Tibial nerve (tissue), 3 donors: Measurements from ENCODE around the gene NAT10.

Source experiments
- CTCF ChIP-seq, 5 experiments: fragments of 200-600 bp in 3 of 5; fragments of 450-650 bp in 2 of 5; sonication (generic) in 3 of 5; IDR thresholded peaks; one replicate each; pipeline ENCODE4 v1.5.1; 2016 to 2019; ENCODE audit warnings: antibody characterized with exemption in 5 of 5, mild to moderate bottlenecking in 3 of 5, moderate library complexity in 2 of 5
- POLR2A ChIP-seq, 2 donors: fragments of 450-650 bp; IDR thresholded peaks; one replicate each; pipeline ENCODE4 v1.6.1; 2017; ENCODE audit warnings: antibody characterized with exemption in 2 of 2, mild to moderate bottlenecking in 2 of 2, moderate library complexity in 2 of 2

DNA sequence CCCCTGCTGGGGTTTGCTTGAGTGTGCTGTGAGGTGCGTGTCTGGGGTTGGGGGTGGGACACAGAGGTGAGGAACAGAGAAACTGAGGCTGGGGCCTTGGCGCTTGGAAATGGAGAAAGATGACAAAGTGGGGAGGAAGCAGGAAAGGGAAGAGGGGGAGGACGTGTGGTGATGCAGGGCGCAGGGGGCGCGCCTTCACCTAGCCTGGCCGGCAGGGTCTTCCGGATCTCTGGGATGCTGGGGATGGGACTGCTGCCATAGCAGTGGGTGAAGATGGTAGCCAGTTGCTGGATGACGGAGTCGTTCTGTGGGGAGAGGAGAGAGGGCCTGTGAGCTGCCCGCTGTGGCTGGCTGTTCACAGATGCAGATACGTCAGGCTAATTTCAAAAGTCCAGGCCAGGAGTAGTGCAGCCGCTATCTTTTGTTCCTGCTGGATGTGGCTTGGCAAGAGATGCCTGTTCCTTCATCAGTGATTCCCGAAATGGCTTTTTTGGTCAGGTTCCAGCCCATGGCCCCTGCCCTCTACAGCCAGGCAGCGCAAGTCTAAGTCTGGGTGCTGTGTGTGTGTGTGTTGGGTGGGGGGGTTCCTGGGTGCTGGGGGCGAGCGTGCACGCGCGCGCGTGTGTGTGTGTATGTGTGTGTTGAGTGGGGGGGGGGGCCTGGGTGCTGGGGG, 54.8 kb downstream of the NAT10 start:
- no peak for TF ChIP-seq CTCF (IDR thresholded peaks at IDR 0.05)
- TF ChIP-seq POLR2A (IDR thresholded peaks at IDR 0.05) = no peak
